AG10803 (cell line): ENCODE data around the gene PTPRM.

Experiments used
- DNase-seq: peaks from one replicate; pipeline ENCODE4 v3.0.0; 2010; ENCODE audit warnings: low read depth
- H3K4me3 ChIP-seq: 2 replicates; pipeline ENCODE4 v1.5.1; 2011; ENCODE audit warnings: mild to moderate bottlenecking, low read length, control low read depth
- TF ChIP-seq, protein P1 (sequence below): conservative IDR thresholded peaks from 2 replicates; pipeline ENCODE4 v1.5.1; 2011; ENCODE audit warnings: mild to moderate bottlenecking, low read length, control low read depth, inconsistent platforms

The PTPRM gene

DNA sequence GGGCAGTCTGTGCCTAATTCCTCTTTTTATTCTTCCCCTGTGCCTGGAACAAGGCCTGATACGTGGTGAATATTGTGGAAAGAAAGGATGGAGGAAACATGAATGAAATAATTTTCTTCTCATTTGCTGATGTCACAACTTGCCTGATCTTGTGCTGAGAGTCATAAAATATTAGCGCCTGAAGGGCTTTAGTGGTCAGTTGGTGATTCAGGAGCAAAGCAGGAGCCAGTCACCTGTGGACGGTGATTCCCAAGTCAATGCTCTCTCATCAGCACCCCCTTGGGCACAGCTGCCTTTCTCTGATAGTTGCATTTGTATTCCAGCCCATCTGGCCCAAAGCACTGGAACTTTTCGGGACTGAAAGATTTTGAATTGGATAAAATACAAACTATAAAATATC is 539.5 kb downstream of the PTPRM start:
- H3K4me3 ChIP-seq, result no peak overlapping the region
- TF ChIP-seq, protein P1, sequence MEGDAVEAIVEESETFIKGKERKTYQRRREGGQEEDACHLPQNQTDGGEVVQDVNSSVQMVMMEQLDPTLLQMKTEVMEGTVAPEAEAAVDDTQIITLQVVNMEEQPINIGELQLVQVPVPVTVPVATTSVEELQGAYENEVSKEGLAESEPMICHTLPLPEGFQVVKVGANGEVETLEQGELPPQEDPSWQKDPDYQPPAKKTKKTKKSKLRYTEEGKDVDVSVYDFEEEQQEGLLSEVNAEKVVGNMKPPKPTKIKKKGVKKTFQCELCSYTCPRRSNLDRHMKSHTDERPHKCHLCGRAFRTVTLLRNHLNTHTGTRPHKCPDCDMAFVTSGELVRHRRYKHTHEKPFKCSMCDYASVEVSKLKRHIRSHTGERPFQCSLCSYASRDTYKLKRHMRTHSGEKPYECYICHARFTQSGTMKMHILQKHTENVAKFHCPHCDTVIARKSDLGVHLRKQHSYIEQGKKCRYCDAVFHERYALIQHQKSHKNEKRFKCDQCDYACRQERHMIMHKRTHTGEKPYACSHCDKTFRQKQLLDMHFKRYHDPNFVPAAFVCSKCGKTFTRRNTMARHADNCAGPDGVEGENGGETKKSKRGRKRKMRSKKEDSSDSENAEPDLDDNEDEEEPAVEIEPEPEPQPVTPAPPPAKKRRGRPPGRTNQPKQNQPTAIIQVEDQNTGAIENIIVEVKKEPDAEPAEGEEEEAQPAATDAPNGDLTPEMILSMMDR, result no peak
- DNase-seq, result no peak

GRCh38 chr18:8107426-8107825 is 540.3 kb downstream of the PTPRM start:
- TF ChIP-seq, protein P1, result no peak
- H3K4me3 ChIP-seq, result no peak overlapping the region
- peak; percentile 74 for DNase-seq

- no peak for DNase-seq
- no peak overlapping the region for H3K4me3 ChIP-seq
- TF ChIP-seq, protein P1, result no peak
These were observed 547.4 kb downstream of the PTPRM start for GRCh38 chr18:8114480-8114879.

DNA sequence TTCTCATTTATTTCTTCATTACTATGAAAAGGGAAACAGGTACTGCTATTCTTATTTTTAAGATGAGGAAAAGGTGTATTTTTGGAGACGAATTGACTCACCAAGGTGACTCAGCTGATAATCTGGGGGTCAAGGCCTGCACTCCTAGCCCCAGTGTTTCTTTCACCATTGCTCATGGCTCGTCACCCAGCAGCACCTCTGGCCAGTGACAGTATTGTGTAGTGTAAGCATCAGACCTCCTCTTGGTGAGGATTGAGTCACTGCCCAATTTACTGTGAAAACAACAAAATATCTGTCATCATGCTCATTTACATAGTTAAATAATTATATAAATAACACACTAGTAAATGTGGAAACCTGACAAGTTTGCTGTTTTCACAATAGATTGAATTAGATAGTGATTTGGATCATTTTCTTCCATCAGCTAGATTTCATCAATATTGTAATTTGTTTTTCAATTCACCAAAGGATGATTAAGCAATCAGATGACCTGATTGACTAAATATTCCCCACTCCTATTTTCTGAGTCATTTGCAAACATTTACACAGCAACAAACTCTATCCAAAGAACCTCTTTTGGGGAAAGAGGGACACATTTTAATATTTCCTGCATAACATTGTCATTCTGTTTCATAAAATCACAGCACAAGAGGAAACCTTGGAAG is 549.4 kb downstream of the PTPRM start:
- peak; percentile 58 for DNase-seq
- H3K4me3 ChIP-seq, result no peak overlapping the region
- TF ChIP-seq, protein P1, result no peak

DNA sequence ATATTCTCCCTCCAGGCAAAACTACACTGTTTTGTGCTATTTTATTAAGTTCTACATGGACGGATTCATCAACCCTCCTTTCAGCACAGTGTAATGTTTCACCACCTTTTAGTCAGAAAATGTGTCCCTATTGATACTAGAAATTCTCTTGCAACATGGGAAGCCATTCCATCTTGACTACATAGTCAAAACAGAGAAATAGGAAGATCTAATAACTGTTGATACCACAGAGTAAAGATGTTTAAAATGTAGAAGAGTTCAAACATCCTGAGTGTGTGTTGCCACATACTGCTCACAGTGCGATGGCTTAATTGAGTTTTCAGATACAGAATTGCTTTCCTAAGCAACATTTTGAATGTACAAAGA is 549.9 kb downstream of the PTPRM start:
- H3K4me3 ChIP-seq, result no peak overlapping the region
- TF ChIP-seq, protein P1, result no peak
- peak; percentile 38 for DNase-seq

GRCh38 chr18:8121101-8121500 is 554.0 kb downstream of the PTPRM start:
- TF ChIP-seq, protein P1, result no peak
- no peak overlapping the region for H3K4me3 ChIP-seq
- DNase-seq, result peak; percentile 52

DNA sequence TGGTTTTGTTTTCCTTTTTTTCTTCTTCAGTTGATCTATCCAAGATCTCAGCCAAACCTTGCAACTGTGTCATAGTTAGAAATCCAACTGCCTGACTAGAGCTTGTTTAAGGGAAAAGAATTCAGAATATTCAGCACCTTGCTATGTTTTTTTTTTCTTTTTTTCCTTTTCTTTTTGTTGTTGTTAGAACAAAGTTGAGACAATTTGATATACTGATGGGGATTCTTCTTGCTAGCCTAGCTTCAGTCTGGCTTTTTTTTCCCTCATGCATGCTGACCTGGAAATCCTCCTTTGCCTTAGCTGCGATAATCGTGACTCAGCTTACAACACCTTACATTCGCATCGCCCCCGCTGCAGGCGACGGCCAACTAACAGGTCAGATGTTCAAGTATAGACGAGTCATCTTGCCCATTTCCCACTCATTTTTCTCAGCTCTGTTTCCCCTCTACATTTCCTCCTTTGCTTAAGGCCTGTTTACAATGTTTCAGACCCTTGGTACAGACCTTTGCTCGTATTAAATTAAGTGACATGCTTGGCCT is 554.9 kb downstream of the PTPRM start:
- no peak overlapping the region for H3K4me3 ChIP-seq
- peak; percentile 61 for DNase-seq
- TF ChIP-seq, protein P1, result no peak
